Measurements from ENCODE around the gene CCDC136. TPM values are rescaled to one million over a fixed set of nuclear protein-coding genes. Genes with fewer than 3 reads are reported as not detected.

Gene CCDC136
- total RNA-seq, 1 experiment from 2014 or later: 1.1 TPM

DNA sequence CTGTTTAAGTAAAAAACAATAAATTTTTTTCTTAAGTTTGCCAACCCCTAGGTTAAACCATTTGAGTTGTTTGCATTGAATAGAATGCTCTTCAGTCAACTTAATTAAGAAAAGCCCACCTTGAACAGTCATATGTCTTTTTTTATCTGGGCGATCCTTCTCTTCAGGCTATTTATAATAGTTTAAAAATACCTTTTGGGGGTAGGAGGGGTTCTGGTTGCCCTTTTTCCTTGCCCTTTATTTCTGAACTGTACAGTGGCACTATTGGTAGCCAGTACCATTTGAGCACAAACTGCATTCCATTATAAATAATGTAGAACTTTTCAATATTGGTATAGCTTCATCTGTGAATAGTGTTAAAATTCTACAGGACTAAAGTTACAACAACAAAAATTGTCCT is 39.5 kb upstream of the CCDC136 start:
- no peaks in the 10 kb centered on the region for H3K27me3 ChIP-seq (ENCODE audit: control insufficient read depth, insufficient read depth, low read length)
- intact Hi-C loops (cut with micrococcal nuclease; ENCODE audit: unreplicated experiment): no loop called here
- TF ChIP-seq, protein P1, sequence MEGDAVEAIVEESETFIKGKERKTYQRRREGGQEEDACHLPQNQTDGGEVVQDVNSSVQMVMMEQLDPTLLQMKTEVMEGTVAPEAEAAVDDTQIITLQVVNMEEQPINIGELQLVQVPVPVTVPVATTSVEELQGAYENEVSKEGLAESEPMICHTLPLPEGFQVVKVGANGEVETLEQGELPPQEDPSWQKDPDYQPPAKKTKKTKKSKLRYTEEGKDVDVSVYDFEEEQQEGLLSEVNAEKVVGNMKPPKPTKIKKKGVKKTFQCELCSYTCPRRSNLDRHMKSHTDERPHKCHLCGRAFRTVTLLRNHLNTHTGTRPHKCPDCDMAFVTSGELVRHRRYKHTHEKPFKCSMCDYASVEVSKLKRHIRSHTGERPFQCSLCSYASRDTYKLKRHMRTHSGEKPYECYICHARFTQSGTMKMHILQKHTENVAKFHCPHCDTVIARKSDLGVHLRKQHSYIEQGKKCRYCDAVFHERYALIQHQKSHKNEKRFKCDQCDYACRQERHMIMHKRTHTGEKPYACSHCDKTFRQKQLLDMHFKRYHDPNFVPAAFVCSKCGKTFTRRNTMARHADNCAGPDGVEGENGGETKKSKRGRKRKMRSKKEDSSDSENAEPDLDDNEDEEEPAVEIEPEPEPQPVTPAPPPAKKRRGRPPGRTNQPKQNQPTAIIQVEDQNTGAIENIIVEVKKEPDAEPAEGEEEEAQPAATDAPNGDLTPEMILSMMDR (IDR thresholded peaks at IDR 0.05): no peak
- no peaks in the 10 kb centered on the region for H3K9me3 ChIP-seq (ENCODE audit: control insufficient read depth, insufficient read depth, low read depth, low read length)
- no peak overlapping the region for H3K27ac ChIP-seq (ENCODE audit: low read length)
- no peaks in the 10 kb centered on the region for H3K4me1 ChIP-seq (ENCODE audit: control insufficient read depth, insufficient read depth, low read length)
- ChIA-PET CTCF (no interaction called here), POLR2A (no interaction called here)
- H3K4me3 ChIP-seq (ENCODE audit: low read depth in 2 of 2, low read length in 2 of 2): no peak overlapping the region
- H3K36me3 ChIP-seq (ENCODE audit: control insufficient read depth, insufficient read depth, low read length): peaks cover 40% of the 10 kb centered on the region
- ATAC-seq (no peak), DNase-seq (ENCODE audit: low read depth, low spot score) (no peak)
- no TSS peak for BruUV-seq (replicated peaks)
- in situ Hi-C loops (cut with HindIII; ENCODE audit: low pct_unique_long_range_greater_than_20kb, low sequenced_read_pairs): no loop called here

- CTCF ChIA-PET: no interaction called here
- ATAC-seq (no peak), DNase-seq (ENCODE audit: low read depth, low spot score) (no peak)
- H3K4me3 ChIP-seq (ENCODE audit: low read depth in 2 of 2, low read length in 2 of 2): no peak overlapping the region
- no peaks in the 10 kb centered on the region for H3K4me1 ChIP-seq (ENCODE audit: control insufficient read depth, insufficient read depth, low read length)
- H3K27me3 ChIP-seq (ENCODE audit: control insufficient read depth, insufficient read depth, low read length): no peaks in the 10 kb centered on the region
- H3K9me3 ChIP-seq (ENCODE audit: control insufficient read depth, insufficient read depth, low read depth, low read length): no peaks in the 10 kb centered on the region
- BruUV-seq (replicated peaks): no TSS peak
- POLR2A ChIA-PET: interaction anchor here (0.8 kb wide), 1 partner anchor 13 kb away, joined by 3 read pairs; no protein-coding TSS in a partner anchor
- H3K27ac ChIP-seq (ENCODE audit: low read length): no peak overlapping the region
- intact Hi-C loops (cut with micrococcal nuclease; ENCODE audit: unreplicated experiment): no loop called here
- TF ChIP-seq, protein P1 (IDR thresholded peaks at IDR 0.05): no peak
- in situ Hi-C loops (cut with HindIII; ENCODE audit: low pct_unique_long_range_greater_than_20kb, low sequenced_read_pairs): no loop called here
- H3K36me3 ChIP-seq (ENCODE audit: control insufficient read depth, insufficient read depth, low read length): peaks cover 35% of the 10 kb centered on the region
Observed at GRCh38 chr7:128755075-128755818, 36.5 kb upstream of the CCDC136 start.

GRCh38 chr7:128755819-128756476 is 35.8 kb upstream of the CCDC136 start:
- Histone ChIP-seq H3K36me3 (ENCODE audit: control insufficient read depth, insufficient read depth, low read length) (peaks cover 32% of the 10 kb centered on the region), H3K9me3 (ENCODE audit: control insufficient read depth, insufficient read depth, low read depth, low read length) (no peaks in the 10 kb centered on the region), H3K27ac (ENCODE audit: low read length) (no peak overlapping the region), H3K4me1 (ENCODE audit: control insufficient read depth, insufficient read depth, low read length) (no peaks in the 10 kb centered on the region), H3K27me3 (ENCODE audit: control insufficient read depth, insufficient read depth, low read length) (no peaks in the 10 kb centered on the region), H3K4me3 (ENCODE audit: low read depth in 2 of 2, low read length in 2 of 2) (no peak overlapping the region)
- intact Hi-C loops (cut with micrococcal nuclease; ENCODE audit: unreplicated experiment) (no loop called here), in situ Hi-C loops (cut with HindIII; ENCODE audit: low pct_unique_long_range_greater_than_20kb, low sequenced_read_pairs) (no loop called here)
- ChIA-PET CTCF (no interaction called here), POLR2A (no interaction called here)
- ATAC-seq: no peak
- no peak for TF ChIP-seq SIN3A (IDR thresholded peaks at IDR 0.05; ENCODE audit: borderline replicate concordance, insufficient read depth, low read depth, low read length)
- no peak for TF ChIP-seq POLR2AphosphoS5 (IDR thresholded peaks at IDR 0.05; ENCODE audit: low read depth, low read length)
- TF ChIP-seq TCF7L2 (IDR thresholded peaks at IDR 0.05; ENCODE audit: low read depth, low read length): no peak
- TF ChIP-seq, protein P1 (IDR thresholded peaks at IDR 0.05): no peak
- no peak for TF ChIP-seq REST (IDR thresholded peaks at IDR 0.05; ENCODE audit: insufficient read depth in 1 of 2, low read depth in 2 of 2, low read length in 1 of 2)
- no peak for DNase-seq (ENCODE audit: low read depth, low spot score)
- BruUV-seq (replicated peaks): no TSS peak

All from Panc1 (cell line).